Uterus (tissue), 2 donors: Measurements from ENCODE around the gene CLDN6.

Source experiments
- CTCF ChIP-seq, 4 experiments: fragments of 200-600 bp in 2 of 4; fragments of 450-650 bp in 2 of 4; sonication (generic) in 2 of 4; IDR thresholded peaks; one replicate each; pipeline ENCODE4 v1.5.1; 2016 to 2019; ENCODE audit warnings: antibody characterized with exemption in 4 of 4, mild to moderate bottlenecking in 2 of 4, moderate library complexity in 1 of 4
- POLR2A ChIP-seq, 2 donors: fragments of 450-650 bp; IDR thresholded peaks; one replicate each; pipeline ENCODE4 v1.6.1; 2016; ENCODE audit warnings: antibody characterized with exemption in 2 of 2, mild to moderate bottlenecking in 1 of 2, moderate library complexity in 1 of 2

DNA sequence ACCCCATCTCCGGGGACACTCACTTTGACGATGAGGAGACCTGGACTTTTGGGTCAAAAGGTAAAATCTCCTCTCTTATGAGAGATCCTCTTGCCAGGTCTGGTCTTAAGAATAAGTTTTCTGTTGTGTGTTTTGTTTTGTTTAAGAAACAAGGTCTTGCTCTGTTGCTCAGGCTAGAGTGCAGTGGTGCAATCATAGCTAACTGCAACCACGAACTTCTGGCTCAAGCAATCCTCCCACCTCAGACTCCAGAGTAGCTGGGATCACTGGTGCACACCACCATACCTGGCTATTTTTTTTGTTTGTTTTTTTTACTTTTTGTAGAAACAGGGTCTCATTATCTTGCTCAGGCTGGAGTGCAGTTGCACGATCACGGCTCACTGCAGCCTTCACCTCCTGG, 32.5 kb upstream of the CLDN6 start:
- TF ChIP-seq CTCF (IDR thresholded peaks at IDR 0.05) (no peak), POLR2A (IDR thresholded peaks at IDR 0.05) (no peak)
